Stimulated activated CD4-positive, alpha-beta T cell treated with anti-CD3 and anti-CD28 coated beads, Interleukin-15, amount 100 ng/mL, for 1 hour (primary cell): Measurements from ENCODE around the gene PAK4.
"Not testable (repeated sequence)": the region's sequence is repeated elsewhere in the genome, so short reads cannot be mapped to it uniquely, and the experiment has no call there.

Source experiments
- DNase-seq, 2 donors: peaks; one replicate each; pipeline ENCODE4 v3.0.0-alpha.2; 2020; ENCODE audit warnings: low read depth in 1 of 2, low spot score in 1 of 2

PAK4 gene

DNA sequence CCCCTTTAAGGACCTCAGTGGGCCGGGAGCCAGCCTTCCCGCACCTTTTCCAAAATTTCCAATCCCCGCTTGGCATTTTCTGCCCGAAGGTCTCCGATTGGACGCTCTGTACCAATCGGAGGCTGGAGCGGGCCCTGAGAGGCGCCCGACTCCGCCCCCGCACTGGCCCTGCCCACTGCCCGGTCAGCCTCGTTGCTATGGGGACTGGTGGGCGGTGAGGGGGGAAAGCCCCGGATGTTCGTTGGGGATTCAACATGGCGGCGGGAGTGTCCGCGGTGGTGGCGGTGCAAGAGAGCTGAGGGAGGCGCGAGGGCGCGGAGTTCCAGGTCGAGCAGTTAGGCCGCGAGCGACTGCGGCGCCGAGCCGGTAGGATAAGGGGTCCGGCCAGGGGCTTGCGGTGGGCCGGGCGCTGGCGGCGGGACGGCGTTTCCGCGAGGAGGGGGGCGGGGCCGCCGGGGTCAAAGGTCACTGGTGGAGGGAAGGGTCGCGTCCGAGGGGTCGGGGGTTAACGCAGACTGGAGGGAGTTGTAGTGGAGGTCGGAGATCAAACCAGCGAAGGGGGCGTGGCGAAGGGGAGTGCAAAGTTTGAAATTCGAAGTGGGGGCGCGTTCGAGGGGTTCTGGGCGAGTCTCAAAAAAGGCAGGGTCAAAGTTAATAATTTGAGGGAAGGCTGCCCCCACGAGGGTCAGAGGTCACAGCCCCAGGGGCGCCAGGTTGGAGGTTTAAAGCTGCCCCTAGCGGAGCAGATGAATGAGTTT, at the start of gene PAK4:
Gene PAK4, plus strand, starts transcription at position 233 of the 758 bp plus-strand sequence. CDS start 43,768 bp downstream, outside the sequence.
- DNase-seq, result peak; percentile 93 to 94

DNA sequence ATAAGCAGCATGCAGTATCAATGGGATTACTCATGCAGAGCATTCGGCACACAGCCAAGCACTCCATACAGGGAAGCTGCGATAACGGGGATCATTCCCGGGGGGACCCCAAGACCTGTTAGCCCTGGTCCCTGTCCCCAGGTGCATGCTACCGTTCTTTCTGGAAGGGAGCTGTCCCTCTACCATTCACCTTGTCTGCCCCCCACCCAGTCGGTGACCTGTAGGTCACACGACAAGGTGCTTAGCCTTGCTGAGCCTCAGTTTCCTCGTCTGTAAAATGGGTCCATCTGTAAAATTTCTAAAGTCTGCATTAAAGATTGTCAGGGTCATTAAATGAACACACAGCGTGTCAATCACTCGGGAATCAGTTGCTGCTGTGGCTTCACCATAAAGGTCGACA, 48.3 kb upstream of the PAK4 start:
- no peak for DNase-seq

DNA sequence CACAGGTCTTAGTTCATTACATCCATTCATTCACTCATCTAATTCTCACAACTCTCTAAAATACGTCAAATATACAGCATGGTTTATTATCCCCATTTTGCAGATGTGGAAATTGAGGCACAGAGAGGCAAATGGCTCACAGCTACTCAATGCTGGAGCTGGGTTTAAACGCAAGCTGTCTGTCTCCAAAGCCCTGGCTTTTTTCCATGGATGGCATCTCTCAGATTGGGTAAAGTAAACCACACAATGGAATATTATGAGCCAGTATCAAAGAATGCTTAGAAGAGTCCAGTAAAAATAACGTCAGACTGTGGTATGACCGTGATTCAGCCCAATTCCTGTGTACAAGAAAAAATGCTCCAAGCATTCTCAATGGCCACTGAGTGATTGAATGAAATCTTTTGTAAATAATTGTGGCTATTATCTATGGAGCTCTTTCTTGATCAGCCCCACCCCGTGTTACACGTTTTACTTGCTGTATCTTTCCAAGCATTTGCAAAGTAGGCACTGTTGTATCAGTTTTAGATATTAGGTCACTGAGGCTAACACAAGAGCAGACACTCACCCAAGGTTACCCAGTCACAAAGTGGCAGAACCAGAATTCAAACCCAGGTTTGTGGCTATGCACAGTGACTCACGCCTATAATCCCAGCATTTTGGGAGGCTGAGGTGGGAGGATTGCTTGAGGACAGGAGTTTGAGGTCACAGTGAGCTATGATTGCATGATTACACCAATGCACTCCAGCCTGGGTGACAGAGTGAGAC, 47.0 kb upstream of the PAK4 start:
- no peak for DNase-seq

DNA sequence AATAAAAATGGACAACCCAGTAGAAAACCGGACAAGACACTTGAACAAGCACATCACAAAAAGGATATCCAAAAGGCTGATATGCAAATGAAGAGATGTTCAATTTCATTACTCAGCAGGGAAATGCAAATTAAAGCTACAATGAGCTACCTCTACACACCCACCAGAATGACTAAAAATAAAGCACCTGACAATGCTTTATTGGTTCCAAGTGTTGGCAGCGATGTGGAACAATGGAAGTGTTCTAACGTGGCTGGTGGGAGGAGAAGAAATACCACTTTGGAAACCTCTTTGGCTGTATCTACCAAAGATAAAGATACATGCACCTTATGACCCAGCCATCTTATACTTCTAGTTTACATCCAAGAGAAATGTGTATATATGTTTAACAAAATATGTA, 45.2 kb upstream of the PAK4 start:
- DNase-seq, result no peak

DNA sequence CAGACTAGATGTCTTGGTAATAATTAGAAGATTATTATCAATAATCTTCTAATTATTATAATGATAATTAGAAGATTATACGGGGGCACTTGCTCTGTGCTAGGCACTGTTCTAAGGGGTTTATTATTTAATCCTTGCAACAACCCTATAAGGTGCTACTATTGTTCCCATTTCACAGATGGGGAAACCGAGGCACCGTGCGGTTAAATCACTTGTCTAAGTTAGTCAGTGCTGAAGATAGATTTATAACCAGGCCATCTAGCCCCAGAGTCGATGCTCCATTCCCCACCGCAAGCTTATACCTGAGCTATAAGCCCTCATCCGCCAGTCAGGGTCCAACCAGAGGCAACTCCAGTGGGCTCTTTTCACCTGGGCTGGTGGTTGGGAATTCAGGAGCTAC, 43.4 kb upstream of the PAK4 start:
- no peak for DNase-seq

DNA sequence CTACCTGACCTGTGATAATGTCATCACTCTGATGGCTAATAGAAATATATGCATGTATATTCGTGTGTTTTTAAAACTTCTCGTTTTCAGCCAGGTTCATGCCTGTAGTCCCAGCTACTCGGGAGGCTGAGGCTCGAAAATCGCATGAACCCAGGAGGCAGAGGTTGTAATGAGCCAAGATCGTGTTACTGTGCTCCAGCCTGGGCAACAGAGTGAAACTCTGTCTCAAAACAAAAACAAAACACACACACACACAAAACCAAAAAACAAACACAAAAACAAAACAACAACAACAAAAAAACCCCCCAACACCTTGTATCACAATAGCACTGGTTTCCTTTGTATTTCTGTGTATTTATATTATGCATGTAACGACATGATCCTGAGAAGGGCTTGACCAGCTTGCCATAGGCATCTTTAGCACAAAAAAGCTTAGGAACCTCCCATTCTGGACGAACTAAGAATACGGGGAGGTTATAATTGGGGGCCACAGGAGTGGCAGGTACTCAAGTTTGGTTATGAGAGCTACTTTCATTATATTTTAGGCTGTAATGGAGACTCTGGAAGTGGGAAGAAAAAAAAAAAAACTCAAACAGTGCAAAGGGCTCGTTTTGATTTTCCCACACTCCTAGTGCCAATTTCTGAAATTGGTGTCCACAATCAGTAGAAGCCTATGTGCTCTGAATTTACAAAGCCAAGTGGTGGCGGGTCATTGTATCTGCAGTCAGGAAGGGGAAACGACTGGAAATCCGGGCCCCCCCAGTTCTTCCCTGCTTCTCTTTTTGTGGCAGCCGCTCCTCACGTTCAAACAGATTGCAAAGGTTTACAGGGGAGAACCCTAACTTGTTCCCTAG, 42.6 kb upstream of the PAK4 start:
- DNase-seq, result no peak

DNA sequence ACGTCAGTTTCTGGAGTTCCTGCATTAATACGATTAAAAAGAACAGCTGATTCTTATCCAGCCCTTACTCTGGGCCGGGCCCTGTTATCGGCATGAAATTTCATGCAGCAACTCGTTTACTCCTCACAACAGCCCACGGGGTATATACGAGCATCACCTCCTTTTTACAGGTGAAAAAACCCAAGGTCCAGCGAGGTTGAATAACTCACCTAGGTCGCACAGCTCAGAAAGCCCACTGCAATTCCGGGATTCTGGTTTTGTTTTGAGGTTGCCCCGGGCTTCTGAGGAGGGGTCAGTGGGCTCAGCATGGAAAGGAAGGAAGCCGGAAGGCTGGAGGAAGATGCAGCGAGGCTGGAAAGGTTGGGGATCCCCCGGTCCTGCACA, 42.0 kb upstream of the PAK4 start:
- no peak for DNase-seq

DNA sequence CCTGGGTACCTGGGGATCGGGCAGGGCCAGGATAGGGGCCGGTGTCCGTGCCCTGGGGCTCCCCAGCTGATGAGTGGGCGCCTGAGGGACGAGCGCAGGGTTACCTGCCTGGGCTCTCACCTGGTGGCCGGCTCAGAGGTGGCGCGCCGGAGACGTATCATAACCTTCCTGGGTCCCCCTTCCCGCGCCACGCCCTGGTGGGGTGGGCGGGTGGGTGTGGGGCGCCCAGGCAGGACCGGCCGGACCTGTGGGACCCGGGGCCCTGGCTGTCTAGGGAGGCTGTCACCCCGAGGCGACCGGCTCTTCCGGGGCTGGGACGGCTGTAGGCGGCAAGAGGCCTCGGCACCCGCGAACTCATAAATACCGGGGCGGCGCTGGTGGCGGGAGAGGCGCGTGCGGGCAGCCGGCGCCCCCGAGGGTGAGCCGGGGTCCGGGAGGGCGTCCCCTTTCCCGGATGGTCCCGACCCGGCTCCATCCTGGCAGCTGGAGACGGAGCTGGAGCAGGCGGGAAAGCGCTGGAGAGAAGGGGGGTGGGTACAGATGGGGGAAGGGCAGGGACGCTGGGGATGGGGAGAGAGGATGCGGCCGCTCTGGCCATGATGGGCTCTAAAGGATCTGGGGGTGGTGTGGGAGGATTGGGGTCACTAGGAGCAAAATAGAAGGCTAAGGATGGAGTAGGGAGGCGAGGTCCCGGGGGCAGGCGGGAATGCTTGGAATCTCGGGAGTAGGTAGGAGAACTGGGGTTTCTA, 41.4 kb upstream of the PAK4 start, which contains the start of gene ACP7:
Gene ACP7, plus strand, starts transcription at position 386 of the 749 bp plus-strand sequence. CDS start 902 bp downstream, outside the sequence.
- DNase-seq, result no peak

DNA sequence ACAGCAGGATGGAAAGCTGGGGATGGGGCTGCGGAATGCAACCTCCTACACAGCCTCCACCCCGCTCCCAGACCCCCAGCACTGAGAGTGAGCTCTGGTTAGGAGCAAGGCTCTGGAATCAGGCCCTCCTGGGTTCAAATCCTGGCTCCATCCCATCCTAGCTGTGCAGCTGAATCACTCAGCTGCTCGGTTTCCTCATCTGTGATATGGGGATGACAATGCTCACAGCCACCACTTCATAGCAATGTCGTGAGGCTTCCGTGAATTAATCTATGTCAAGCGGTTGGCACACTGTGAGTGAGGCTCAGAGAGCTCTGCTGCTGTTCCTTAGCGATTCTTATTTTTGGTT, 40.9 kb upstream of the PAK4 start:
- no peak for DNase-seq

DNA sequence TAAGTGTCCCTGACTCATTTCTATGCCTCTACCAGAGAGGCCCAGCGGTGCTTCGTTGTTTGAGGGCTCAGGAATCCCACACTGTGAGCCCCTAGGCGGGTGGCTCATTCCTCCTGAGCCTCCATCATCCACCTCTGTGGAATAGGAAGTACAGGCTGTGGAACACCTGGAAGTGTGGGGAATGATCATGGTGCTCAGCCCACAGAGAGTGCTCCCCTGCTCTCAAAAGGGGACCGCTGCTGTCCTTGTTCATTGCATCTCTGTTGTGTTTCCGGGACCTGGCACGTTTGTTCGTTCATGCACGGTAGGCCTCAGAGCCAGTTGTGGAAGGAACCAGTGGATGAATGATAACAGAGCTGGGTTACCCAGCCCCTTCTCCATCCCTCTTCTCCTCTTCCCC, 40.2 kb upstream of the PAK4 start:
- no peak for DNase-seq

DNA sequence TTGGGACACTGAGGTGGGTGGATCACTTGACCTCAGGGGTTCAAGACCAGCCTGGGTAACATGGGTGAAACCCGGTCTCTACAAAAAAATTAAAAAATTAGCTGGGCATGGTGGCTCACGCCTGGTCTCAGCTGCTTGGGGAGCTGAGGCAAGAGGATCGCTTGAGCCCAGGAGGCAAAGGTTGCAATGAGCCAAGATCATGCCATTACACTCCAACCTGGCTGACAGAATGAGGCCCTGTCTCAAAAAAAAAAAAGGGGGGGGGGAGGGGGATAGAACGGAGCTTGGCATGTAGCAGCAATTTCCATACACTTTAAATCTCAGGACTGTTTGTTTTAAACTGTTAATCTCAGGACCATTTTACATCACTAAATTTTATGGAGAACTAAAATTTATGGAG, 39.2 kb upstream of the PAK4 start:
- no peak for DNase-seq

DNA sequence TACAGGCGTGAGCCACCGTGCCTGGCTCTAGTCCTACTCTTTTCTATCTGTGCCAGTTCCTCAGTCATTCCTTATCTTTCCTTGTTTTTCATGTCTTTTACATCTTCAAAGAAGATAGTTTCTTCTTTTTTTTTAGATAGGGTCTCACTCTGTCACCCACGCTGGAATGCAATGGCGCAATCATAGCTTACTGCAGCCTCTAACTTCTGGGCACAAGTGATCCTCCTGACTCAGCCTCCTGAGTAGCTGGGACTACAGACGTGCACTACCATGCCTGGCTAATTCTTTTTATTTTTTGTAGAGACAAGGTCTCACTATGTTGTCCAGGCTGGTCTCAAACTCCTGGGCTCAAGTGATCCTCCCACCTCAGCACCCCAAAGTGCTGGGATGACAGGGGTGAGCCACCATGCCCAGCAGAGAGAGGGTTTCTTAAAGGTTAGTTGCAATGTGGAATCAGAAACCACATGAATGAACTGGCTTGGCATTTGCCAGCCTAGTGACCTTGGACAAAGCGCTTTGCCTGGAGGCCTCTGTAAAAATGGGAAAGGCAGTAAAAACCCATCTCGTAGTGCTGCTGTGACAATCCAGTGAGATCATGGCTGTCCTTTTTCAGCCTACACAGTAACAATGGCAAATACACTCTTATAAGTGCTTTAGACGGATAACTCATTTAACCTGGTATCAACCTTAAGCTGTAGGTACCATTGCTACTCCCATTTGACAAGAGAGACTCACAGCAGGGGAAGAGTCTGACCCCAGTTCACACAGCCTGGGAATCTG, 37.5 kb upstream of the PAK4 start:
- no peak for DNase-seq

DNA sequence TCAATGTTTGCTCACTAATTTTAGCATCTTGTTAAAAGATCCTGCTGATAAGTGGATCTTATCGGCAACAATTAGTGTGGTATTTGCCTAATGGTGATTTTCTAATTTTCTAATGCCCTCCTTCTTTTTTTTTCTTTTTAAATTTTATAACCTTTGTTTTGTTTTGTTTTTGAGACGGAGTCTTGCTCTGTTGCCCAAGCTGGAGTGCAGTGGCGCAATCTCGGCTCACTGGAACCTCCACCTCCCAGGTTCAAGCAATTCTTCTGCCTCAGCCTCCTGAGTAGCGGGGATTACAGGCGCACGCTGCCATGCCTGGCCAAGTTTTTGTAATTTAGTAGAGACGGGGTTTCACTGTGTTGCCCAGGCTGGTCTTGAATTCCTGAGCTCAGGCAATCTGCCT, 35.6 kb upstream of the PAK4 start:
- not testable (repeated sequence) for DNase-seq

DNA sequence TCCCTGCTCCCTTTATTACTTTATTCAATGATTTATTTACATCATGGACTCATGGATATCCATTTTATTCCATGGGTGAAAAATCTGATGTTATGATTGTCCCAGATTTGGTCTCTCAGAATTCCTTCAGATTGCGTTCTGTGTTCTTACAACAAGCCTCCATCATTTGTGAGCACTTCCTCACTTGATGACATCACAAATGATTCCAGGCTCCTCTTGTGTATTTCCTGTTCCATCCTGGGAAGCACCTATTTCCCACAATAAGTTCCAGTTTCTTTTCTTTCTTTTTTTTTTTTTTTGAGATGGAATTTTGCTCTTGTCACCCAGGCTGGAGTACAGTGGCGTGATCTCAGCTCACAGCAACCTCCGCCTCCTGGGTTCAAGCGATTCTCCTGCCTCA, 34.7 kb upstream of the PAK4 start:
- DNase-seq, result no peak

DNA sequence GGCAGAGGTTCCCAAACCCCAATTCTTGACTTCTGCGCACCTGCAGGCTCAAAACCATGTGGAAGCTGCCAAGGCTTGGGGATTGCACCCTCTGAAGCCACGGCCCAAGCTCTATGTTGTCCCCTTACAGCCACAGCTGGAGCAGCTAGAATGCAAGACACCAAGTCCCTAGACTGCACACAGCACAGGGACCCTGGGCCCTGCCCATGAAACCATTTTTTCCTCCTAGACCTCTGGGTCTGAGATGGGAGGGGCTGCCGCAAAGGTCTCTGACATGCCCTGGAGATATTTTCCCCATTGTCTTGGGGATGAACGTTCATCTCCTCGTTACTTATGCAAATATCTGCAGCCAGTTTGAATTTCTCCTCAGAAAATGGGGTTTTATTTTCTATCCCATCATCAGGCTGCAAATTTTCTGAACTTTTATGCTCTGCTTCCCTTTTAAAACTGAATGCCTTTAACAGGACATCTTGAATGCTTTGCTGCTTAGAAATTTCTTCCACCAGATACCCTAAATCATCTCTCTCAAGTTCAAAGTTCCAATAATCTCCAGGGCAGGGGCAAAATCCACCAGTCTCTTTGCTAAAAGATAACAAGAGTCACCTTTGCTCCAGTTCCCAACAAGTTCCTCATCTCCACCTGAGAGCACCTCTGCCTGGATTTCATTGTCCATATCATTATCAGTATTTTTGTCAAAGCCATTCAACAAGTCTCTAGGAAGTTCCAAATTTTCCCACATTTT, 29.6 kb upstream of the PAK4 start:
- not testable (repeated sequence) for DNase-seq

DNA sequence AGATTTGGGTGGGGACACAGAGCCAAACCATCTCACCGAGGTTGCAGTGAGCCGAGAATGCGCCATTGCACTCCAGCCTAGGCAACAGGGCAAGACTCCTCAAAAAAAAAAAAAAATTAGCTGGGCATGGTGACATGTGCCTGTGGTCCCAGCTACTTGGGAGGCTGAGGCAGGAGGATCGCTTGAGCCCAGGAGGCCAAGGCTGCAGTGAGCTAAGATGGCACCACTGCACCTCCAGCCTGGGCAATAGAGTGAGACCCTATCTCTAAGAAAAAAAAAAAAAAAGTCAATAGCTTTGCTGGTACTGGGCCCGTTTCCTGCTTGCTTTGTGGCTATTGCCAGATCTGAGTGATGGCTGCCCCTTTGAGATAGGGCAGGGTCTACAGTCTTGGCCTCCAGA, 28.3 kb upstream of the PAK4 start:
- no peak for DNase-seq

DNA sequence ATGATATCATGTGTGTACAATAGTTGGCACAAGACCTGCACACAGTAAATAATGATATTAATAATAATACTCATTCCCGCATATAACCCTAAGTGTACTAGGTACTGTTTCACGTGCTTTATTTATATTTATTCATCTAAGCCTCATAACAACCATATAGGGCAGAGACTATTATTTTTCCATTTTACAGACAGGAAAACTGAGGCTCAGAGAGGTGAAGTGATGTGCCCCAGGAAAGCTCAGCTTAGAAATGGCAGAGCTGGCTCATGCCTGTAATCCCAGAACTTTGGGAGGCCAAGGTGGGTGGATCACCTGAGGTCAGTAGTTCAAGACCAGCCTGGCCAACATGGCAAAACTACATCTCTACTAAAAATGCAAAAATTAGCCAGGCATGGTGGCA, 27.9 kb upstream of the PAK4 start:
- no peak for DNase-seq

DNA sequence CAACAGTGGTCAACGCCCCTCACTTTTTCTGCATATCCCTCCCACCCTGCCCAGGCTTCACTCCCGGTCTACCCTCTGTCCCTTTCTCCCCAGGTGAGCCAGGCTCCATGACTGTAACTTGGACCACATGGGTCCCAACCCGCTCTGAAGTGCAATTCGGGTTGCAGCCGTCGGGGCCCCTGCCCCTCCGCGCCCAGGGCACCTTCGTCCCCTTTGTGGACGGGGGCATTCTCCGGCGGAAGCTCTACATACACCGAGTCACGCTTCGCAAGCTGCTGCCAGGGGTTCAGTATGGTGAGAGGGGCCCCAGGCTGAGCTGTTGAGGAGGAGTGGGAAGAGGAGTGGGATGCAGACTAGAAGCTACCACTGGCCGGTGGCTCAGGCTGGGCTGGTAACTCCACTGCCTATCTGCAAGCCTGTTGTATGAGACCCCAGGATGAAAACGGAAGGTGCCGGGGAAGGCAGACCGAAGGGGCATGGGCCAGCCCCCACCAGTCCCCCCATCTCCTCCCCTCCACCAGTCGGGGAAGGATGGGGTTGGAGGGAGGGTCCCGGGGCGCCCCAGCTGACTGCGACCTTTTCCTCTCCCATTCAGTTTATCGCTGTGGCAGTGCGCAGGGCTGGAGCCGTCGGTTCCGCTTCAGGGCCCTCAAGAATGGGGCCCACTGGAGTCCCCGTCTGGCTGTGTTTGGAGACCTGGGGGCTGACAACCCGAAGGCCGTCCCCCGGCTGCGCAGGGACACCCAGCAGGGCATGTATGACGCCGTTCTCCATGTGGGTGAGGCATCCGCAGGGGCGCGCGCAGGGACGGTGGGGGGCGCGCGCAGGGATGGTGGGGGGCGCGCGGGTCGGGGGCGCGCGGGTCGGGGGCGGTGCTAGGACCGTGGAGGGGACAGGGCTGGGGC, 27.0 kb upstream of the PAK4 start:
- DNase-seq, result no peak

DNA sequence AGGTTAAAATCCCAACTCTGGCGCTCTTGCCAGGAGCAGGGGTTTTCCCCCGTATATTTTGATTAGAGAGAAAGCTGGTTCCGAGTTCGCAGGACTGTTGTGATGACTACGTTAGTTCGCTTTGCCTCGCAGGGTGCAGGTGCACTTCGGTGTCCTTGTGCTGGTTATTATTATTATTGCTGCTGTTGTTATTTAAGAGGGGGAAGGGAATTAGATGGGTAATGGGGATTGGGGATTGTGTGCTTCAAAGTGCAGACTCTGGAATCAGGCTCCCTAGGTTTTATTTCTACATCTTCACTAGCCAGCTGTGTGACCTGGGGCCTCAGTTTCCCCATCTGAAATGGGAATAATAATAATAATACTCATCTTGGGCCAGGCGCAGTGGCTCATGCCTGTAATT, 26.2 kb upstream of the PAK4 start:
- no peak for DNase-seq
